Measurements from ENCODE around the gene BCL11B.

Gene BCL11B

GRCh38 chr14:99125616-99126431 is 146.2 kb downstream of the BCL11B start:
- Histone ChIP-seq H3K9ac (ENCODE audit: low read length in 5 of 5) (no peak overlapping the region), H3K9me3 (ENCODE audit: control insufficient read depth in 5 of 5, low read length in 5 of 5) (no peaks in the 10 kb centered on the region), H3K27ac (ENCODE audit: low read depth, low read length) (no peak overlapping the region), H3K36me3 (ENCODE audit: control insufficient read depth in 5 of 5, insufficient read depth in 5 of 5, low read length in 5 of 5) (no peaks in the 10 kb centered on the region), H3K27me3 (ENCODE audit: control insufficient read depth in 5 of 5, insufficient read depth in 4 of 5, low read length in 5 of 5) (peaks cover 5 to 11% (median 7%) of the 10 kb centered on the region in 5 donors), H3K4me3 (ENCODE audit: low read depth in 1 of 5, low read length in 5 of 5) (no peak overlapping the region), H3K4me1 (ENCODE audit: control insufficient read depth in 5 of 5, insufficient read depth in 5 of 5, low read length in 5 of 5) (peaks cover 0 to 6% (median 2%) of the 10 kb centered on the region in 5 donors)

- H3K9me3 ChIP-seq (ENCODE audit: control insufficient read depth in 5 of 5, low read length in 5 of 5): no peaks in the 10 kb centered on the region
- peaks cover 7 to 13% (median 11%) of the 10 kb centered on the region in 5 donors for H3K27me3 ChIP-seq (ENCODE audit: control insufficient read depth in 5 of 5, insufficient read depth in 4 of 5, low read length in 5 of 5)
- H3K4me1 ChIP-seq (ENCODE audit: control insufficient read depth in 5 of 5, insufficient read depth in 5 of 5, low read length in 5 of 5): peaks cover 0 to 6% (median 2%) of the 10 kb centered on the region in 5 donors
- H3K36me3 ChIP-seq (ENCODE audit: control insufficient read depth in 5 of 5, insufficient read depth in 5 of 5, low read length in 5 of 5): no peaks in the 10 kb centered on the region
- no peak overlapping the region for H3K4me3 ChIP-seq (ENCODE audit: low read depth in 1 of 5, low read length in 5 of 5)
- H3K27ac ChIP-seq (ENCODE audit: low read depth, low read length): no peak overlapping the region
- no peak overlapping the region for H3K9ac ChIP-seq (ENCODE audit: low read length in 5 of 5)
Observed at GRCh38 chr14:99125113-99125512, 146.9 kb downstream of the BCL11B start.

GRCh38 chr14:99124482-99125105 is 147.4 kb downstream of the BCL11B start:
- H3K4me3 ChIP-seq (ENCODE audit: low read depth in 1 of 5, low read length in 5 of 5): no peak overlapping the region
- no peak overlapping the region for H3K9ac ChIP-seq (ENCODE audit: low read length in 5 of 5)
- H3K27ac ChIP-seq (ENCODE audit: low read depth, low read length): no peak overlapping the region
- peaks cover 0 to 6% (median 2%) of the 10 kb centered on the region in 5 donors for H3K4me1 ChIP-seq (ENCODE audit: control insufficient read depth in 5 of 5, insufficient read depth in 5 of 5, low read length in 5 of 5)
- H3K27me3 ChIP-seq (ENCODE audit: control insufficient read depth in 5 of 5, insufficient read depth in 4 of 5, low read length in 5 of 5): peaks cover 7 to 15% (median 12%) of the 10 kb centered on the region in 5 donors
- no peaks in the 10 kb centered on the region for H3K36me3 ChIP-seq (ENCODE audit: control insufficient read depth in 5 of 5, insufficient read depth in 5 of 5, low read length in 5 of 5)
- H3K9me3 ChIP-seq (ENCODE audit: control insufficient read depth in 5 of 5, low read length in 5 of 5): no peaks in the 10 kb centered on the region

- Histone ChIP-seq H3K4me3 (ENCODE audit: low read depth in 1 of 5, low read length in 5 of 5) (no peak overlapping the region), H3K4me1 (ENCODE audit: control insufficient read depth in 5 of 5, insufficient read depth in 5 of 5, low read length in 5 of 5) (peaks cover 0 to 4% (median 0%) of the 10 kb centered on the region in 5 donors), H3K9ac (ENCODE audit: low read length in 5 of 5) (no peak overlapping the region), H3K27me3 (ENCODE audit: control insufficient read depth in 5 of 5, insufficient read depth in 4 of 5, low read length in 5 of 5) (peaks cover 9 to 27% (median 25%) of the 10 kb centered on the region in 5 donors), H3K36me3 (ENCODE audit: control insufficient read depth in 5 of 5, insufficient read depth in 5 of 5, low read length in 5 of 5) (no peaks in the 10 kb centered on the region), H3K27ac (ENCODE audit: low read depth, low read length) (no peak overlapping the region), H3K9me3 (ENCODE audit: control insufficient read depth in 5 of 5, low read length in 5 of 5) (no peaks in the 10 kb centered on the region)
Observed at GRCh38 chr14:99123208-99123870, 148.7 kb downstream of the BCL11B start.

GRCh38 chr14:99122521-99123125 is 149.4 kb downstream of the BCL11B start:
- H3K27me3 ChIP-seq (ENCODE audit: control insufficient read depth in 5 of 5, insufficient read depth in 4 of 5, low read length in 5 of 5): peaks cover 16 to 33% (median 29%) of the 10 kb centered on the region in 5 donors
- H3K9ac ChIP-seq (ENCODE audit: low read length in 5 of 5): no peak overlapping the region
- H3K4me3 ChIP-seq (ENCODE audit: low read depth in 1 of 5, low read length in 5 of 5): no peak overlapping the region
- H3K27ac ChIP-seq (ENCODE audit: low read depth, low read length): no peak overlapping the region
- no peaks in the 10 kb centered on the region for H3K9me3 ChIP-seq (ENCODE audit: control insufficient read depth in 5 of 5, low read length in 5 of 5)
- no peaks in the 10 kb centered on the region for H3K36me3 ChIP-seq (ENCODE audit: control insufficient read depth in 5 of 5, insufficient read depth in 5 of 5, low read length in 5 of 5)
- H3K4me1 ChIP-seq (ENCODE audit: control insufficient read depth in 5 of 5, insufficient read depth in 5 of 5, low read length in 5 of 5): peaks cover 0 to 2% (median 0%) of the 10 kb centered on the region in 5 donors

- Histone ChIP-seq H3K9ac (ENCODE audit: low read length in 5 of 5) (no peak overlapping the region), H3K27me3 (ENCODE audit: control insufficient read depth in 5 of 5, insufficient read depth in 4 of 5, low read length in 5 of 5) (peaks cover 16 to 37% (median 32%) of the 10 kb centered on the region in 5 donors), H3K36me3 (ENCODE audit: control insufficient read depth in 5 of 5, insufficient read depth in 5 of 5, low read length in 5 of 5) (no peaks in the 10 kb centered on the region), H3K9me3 (ENCODE audit: control insufficient read depth in 5 of 5, low read length in 5 of 5) (no peaks in the 10 kb centered on the region), H3K4me1 (ENCODE audit: control insufficient read depth in 5 of 5, insufficient read depth in 5 of 5, low read length in 5 of 5) (no peaks in the 10 kb centered on the region), H3K4me3 (ENCODE audit: low read depth in 1 of 5, low read length in 5 of 5) (no peak overlapping the region), H3K27ac (ENCODE audit: low read depth, low read length) (no peak overlapping the region)
Observed at GRCh38 chr14:99121319-99121875, 150.6 kb downstream of the BCL11B start.

GRCh38 chr14:99120526-99121318 is 151.3 kb downstream of the BCL11B start:
- no peaks in the 10 kb centered on the region for H3K4me1 ChIP-seq (ENCODE audit: control insufficient read depth in 5 of 5, insufficient read depth in 5 of 5, low read length in 5 of 5)
- no peak overlapping the region for H3K9ac ChIP-seq (ENCODE audit: low read length in 5 of 5)
- peaks cover 16 to 41% (median 35%) of the 10 kb centered on the region in 5 donors for H3K27me3 ChIP-seq (ENCODE audit: control insufficient read depth in 5 of 5, insufficient read depth in 4 of 5, low read length in 5 of 5)
- no peaks in the 10 kb centered on the region for H3K36me3 ChIP-seq (ENCODE audit: control insufficient read depth in 5 of 5, insufficient read depth in 5 of 5, low read length in 5 of 5)
- H3K9me3 ChIP-seq (ENCODE audit: control insufficient read depth in 5 of 5, low read length in 5 of 5): no peaks in the 10 kb centered on the region
- no peak overlapping the region for H3K4me3 ChIP-seq (ENCODE audit: low read depth in 1 of 5, low read length in 5 of 5)
- no peak overlapping the region for H3K27ac ChIP-seq (ENCODE audit: low read depth, low read length)

GRCh38 chr14:99119554-99120525 is 152.2 kb downstream of the BCL11B start:
- Histone ChIP-seq H3K9ac (ENCODE audit: low read length in 5 of 5) (no peak overlapping the region), H3K36me3 (ENCODE audit: control insufficient read depth in 5 of 5, insufficient read depth in 5 of 5, low read length in 5 of 5) (no peaks in the 10 kb centered on the region), H3K9me3 (ENCODE audit: control insufficient read depth in 5 of 5, low read length in 5 of 5) (peaks cover 0 to 2% (median 0%) of the 10 kb centered on the region in 5 donors), H3K27me3 (ENCODE audit: control insufficient read depth in 5 of 5, insufficient read depth in 4 of 5, low read length in 5 of 5) (peaks cover 16 to 41% (median 35%) of the 10 kb centered on the region in 5 donors), H3K27ac (ENCODE audit: low read depth, low read length) (no peak overlapping the region), H3K4me3 (ENCODE audit: low read depth in 1 of 5, low read length in 5 of 5) (no peak overlapping the region), H3K4me1 (ENCODE audit: control insufficient read depth in 5 of 5, insufficient read depth in 5 of 5, low read length in 5 of 5) (no peaks in the 10 kb centered on the region)

Measured in subcutaneous abdominal adipose tissue (tissue), 5 donors.